Panc1 (cell line): ENCODE measurements around the gene LCN1. TPM values are rescaled to one million over a fixed set of nuclear protein-coding genes. Genes with fewer than 3 reads are reported as not detected.
A peak's percentile ranks its signal among the peaks of the same experiment; 100 is the strongest.
"Not testable (repeated sequence)": the region's sequence is repeated elsewhere in the genome, so short reads cannot be mapped to it uniquely, and the experiment has no call there.

ENCODE experiments used
- ATAC-seq: fragments of 200-7000 bp; cut with Tn5 transposase; 2 replicates; pipeline ENCODE4 v1.9.1; 2020; ENCODE audit warnings: mild to moderate bottlenecking, moderate library complexity
- BruUV-seq: library from RNA; stranded (reverse); fragments of 400-500 nt; replicated peaks from 2 replicates; lab custom pipeline; 2021; lab: Mats Ljungman, UMichigan
- CTCF ChIA-PET: fragments of 300-600 bp; sonication (Branson Sonifier 250); formaldehyde crosslinking; loops from one replicate; lab custom pipeline; 2022; ENCODE audit warnings: antibody characterized with exemption; lab: Charles Lee
- POLR2A ChIA-PET: fragments of 300-600 bp; sonication (Branson Sonifier 250); formaldehyde crosslinking; loops from one replicate; lab custom pipeline; 2022; ENCODE audit warnings: antibody characterized with exemption; lab: Charles Lee
- DNase-seq: peaks from one replicate; pipeline ENCODE4 v3.0.0-alpha.2; 2010; ENCODE audit warnings: low read depth, low spot score
- H3K27ac ChIP-seq: 2 replicates; pipeline ENCODE4 v1.5.1; 2011; ENCODE audit warnings: mild to moderate bottlenecking, low read length, inconsistent platforms
- H3K27me3 ChIP-seq: fragments of 200-500 bp; sonication (Bioruptor generic); 2 replicates; pipeline ENCODE4 v1.6.0; 2014; ENCODE audit warnings: low read length, inconsistent platforms; ENCODE audit not compliant: control insufficient read depth, insufficient read depth
- H3K36me3 ChIP-seq: fragments of 200-500 bp; sonication (Bioruptor generic); 2 replicates; pipeline ENCODE4 v1.5.1; 2014; ENCODE audit warnings: inconsistent platforms, mild to moderate bottlenecking, low read length, moderate library complexity; ENCODE audit not compliant: control insufficient read depth, insufficient read depth
- H3K4me1 ChIP-seq: 2 replicates; pipeline ENCODE4 v1.5.1; 2011; ENCODE audit warnings: inconsistent platforms, mild to moderate bottlenecking, low read length, moderate library complexity; ENCODE audit not compliant: control insufficient read depth, insufficient read depth
- H3K4me3 ChIP-seq, 2 experiments: 2 replicates each; pipeline ENCODE4 v1.5.1; 2011 to 2012; ENCODE audit warnings: low read depth in 2 of 2, low read length in 2 of 2, mild to moderate bottlenecking in 2 of 2, inconsistent platforms in 1 of 2, moderate library complexity in 1 of 2
- H3K9me3 ChIP-seq: fragments of 200-500 bp; sonication (Bioruptor generic); 2 replicates; pipeline ENCODE4 v1.5.1; 2014; ENCODE audit warnings: low read depth, mild to moderate bottlenecking, inconsistent platforms, low read length, moderate library complexity; ENCODE audit not compliant: control insufficient read depth, insufficient read depth
- CTCF ChIP-seq: fragments of 450-650 bp; IDR thresholded peaks from 2 replicates; pipeline ENCODE4 v1.5.1; 2017; ENCODE audit warnings: mild to moderate bottlenecking
- POLR2AphosphoS5 ChIP-seq: IDR thresholded peaks from 2 replicates; pipeline ENCODE4 v1.6.1; 2012; ENCODE audit warnings: mild to moderate bottlenecking, low read depth, low read length, moderate library complexity
- REST ChIP-seq, 2 experiments: IDR thresholded peaks; 2 replicates each; pipeline ENCODE4 v1.6.1; 2011 to 2012; ENCODE audit warnings: low read depth in 2 of 2, control low read depth in 1 of 2, low read length in 1 of 2, mild to moderate bottlenecking in 1 of 2, moderate library complexity in 1 of 2; ENCODE audit not compliant: insufficient read depth in 1 of 2
- SIN3A ChIP-seq: IDR thresholded peaks from 2 replicates; pipeline ENCODE4 v1.6.1; 2012; ENCODE audit warnings: low read depth, mild to moderate bottlenecking, low read length, moderate library complexity, borderline replicate concordance; ENCODE audit not compliant: insufficient read depth
- TCF7L2 ChIP-seq: IDR thresholded peaks from 2 replicates; pipeline ENCODE4 v1.6.1; 2011; ENCODE audit warnings: mild to moderate bottlenecking, low read depth, low read length, inconsistent platforms
- in situ Hi-C: cut with HindIII; loops from 2 replicates; pipeline ENCODE4 v1.10.0; 2016; ENCODE audit warnings: low sequenced_read_pairs, low pct_unique_long_range_greater_than_20kb
- intact Hi-C: fragments of 100-400 bp; cut with micrococcal nuclease; formaldehyde crosslinking; loops from one replicate; pipeline ENCODE4 v1.10.0; 2022; ENCODE audit not compliant: unreplicated experiment
- total RNA-seq: library from RNA; stranded (reverse); gene quantifications from one replicate; pipeline ENCODE4 v1.2.1, GENCODE V29; 2021; ENCODE audit not compliant: unreplicated experiment

The LCN1 gene
- total RNA-seq, 1 experiment from 2014 or later: not detected

GRCh38 chr9:135526089-135526729, 5.0 kb downstream of the LCN1 start:
- BruUV-seq: no TSS peak
- CTCF ChIA-PET: interaction anchor here (1.0 kb wide), 1 partner anchor 62 kb away, joined by 3 read pairs; no protein-coding TSS in a partner anchor
- Histone ChIP-seq H3K9me3 (no peaks in the 10 kb centered on the region), H3K27me3 (no peaks in the 10 kb centered on the region), H3K4me3 (no peak overlapping the region), H3K4me1 (no peaks in the 10 kb centered on the region), H3K27ac (no peak overlapping the region), H3K36me3 (no peaks in the 10 kb centered on the region)
- in situ Hi-C loops: no loop called here
- TF ChIP-seq REST (IDR thresholded peaks at IDR 0.05; ENCODE audit: insufficient read depth in 1 of 2, low read depth in 2 of 2, low read length in 1 of 2) (no peak), POLR2AphosphoS5 (no peak), SIN3A (no peak), TCF7L2 (no peak), CTCF (no peak)
- intact Hi-C loops: no loop called here
- ATAC-seq (peak; percentile 43), DNase-seq (no peak)
- POLR2A ChIA-PET: no interaction called here

GRCh38 chr9:135526730-135527571, 5.7 kb downstream of the LCN1 start:
- ChIA-PET POLR2A (no interaction called here), CTCF (interaction anchor here (0.8 to 1.0 kb wide), 2 partner anchors 39 to 61 kb away, joined by 3 read pairs; no protein-coding TSS in a partner anchor)
- H3K27me3 ChIP-seq: no peaks in the 10 kb centered on the region
- no peaks in the 10 kb centered on the region for H3K9me3 ChIP-seq
- intact Hi-C loops: no loop called here
- DNase-seq (no peak), ATAC-seq (peak; percentile 84)
- H3K36me3 ChIP-seq: no peaks in the 10 kb centered on the region
- BruUV-seq: no TSS peak
- no peaks in the 10 kb centered on the region for H3K4me1 ChIP-seq
- in situ Hi-C loops: no loop called here
- no peak overlapping the region for H3K4me3 ChIP-seq
- no peak overlapping the region for H3K27ac ChIP-seq
- TF ChIP-seq CTCF (0 out of 2 replicates have a peak, but pooled peaks have one; percentile 7), REST (IDR thresholded peaks at IDR 0.05; ENCODE audit: insufficient read depth in 1 of 2, low read depth in 2 of 2, low read length in 1 of 2) (no peak)

GRCh38 chr9:135528842-135529435, 7.7 kb downstream of the LCN1 start:
- BruUV-seq, POLR2A ChIA-PET, in situ Hi-C loops: not testable (repeated sequence)

More at GRCh38 chr9:135528842-135529435, 7.7 kb downstream of the LCN1 start:
- intact Hi-C loops, H3K4me3 ChIP-seq, H3K36me3 ChIP-seq, CTCF ChIA-PET, H3K27ac ChIP-seq, H3K9me3 ChIP-seq, H3K27me3 ChIP-seq, DNase-seq, H3K4me1 ChIP-seq, ATAC-seq: not testable (repeated sequence)
